ENCODE results near the gene ZNF782.

DNA sequence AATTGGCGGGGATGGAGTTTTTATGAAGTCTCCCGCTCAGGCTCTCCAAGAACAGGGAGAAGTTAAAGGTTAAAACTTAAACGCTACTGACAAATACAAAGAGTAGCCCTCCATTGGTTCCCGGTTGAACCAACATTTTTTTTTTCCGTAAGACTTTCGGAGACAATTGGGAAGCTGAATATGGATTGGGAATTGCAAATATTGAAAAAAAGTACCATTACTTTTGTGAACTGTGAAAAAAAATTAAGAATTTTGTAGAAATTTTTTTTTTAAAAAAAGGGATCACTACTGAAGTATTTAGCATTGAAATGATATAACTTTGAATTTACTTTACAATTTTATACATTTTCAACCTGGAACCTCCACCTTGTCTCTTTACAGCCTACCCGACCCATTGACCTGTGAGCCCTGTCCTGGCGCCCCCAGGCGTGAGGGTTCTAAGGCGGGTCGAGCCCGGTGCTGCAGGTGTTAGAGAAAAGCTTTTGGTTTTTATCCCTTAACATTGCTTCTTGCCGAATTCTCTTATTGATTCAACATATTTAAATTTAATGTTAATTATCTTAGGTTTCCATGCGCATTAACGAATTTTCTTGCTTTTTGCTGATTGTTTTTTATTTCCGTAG lies 448 bp upstream of the ZNF782 start:
- no peak for TF ChIP-seq POLR2A (IDR thresholded peaks at IDR 0.05)
- TF ChIP-seq, protein P1, sequence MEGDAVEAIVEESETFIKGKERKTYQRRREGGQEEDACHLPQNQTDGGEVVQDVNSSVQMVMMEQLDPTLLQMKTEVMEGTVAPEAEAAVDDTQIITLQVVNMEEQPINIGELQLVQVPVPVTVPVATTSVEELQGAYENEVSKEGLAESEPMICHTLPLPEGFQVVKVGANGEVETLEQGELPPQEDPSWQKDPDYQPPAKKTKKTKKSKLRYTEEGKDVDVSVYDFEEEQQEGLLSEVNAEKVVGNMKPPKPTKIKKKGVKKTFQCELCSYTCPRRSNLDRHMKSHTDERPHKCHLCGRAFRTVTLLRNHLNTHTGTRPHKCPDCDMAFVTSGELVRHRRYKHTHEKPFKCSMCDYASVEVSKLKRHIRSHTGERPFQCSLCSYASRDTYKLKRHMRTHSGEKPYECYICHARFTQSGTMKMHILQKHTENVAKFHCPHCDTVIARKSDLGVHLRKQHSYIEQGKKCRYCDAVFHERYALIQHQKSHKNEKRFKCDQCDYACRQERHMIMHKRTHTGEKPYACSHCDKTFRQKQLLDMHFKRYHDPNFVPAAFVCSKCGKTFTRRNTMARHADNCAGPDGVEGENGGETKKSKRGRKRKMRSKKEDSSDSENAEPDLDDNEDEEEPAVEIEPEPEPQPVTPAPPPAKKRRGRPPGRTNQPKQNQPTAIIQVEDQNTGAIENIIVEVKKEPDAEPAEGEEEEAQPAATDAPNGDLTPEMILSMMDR (IDR thresholded peaks at IDR 0.05): no peak
